NCI-H82 treated with DMSO at 0.1 percent for 48 hours (cell line): ENCODE results near the gene LGALS9.
"Not testable (repeated sequence)": the region's sequence is repeated elsewhere in the genome, so short reads cannot be mapped to it uniquely, and the experiment has no call there.

Source experiments
- DNase-seq: peaks from one replicate; lab custom pipeline; 2025; ENCODE audit not compliant: unreplicated experiment; lab: John Stamatoyannopoulos, UW

The LGALS9 gene

DNA sequence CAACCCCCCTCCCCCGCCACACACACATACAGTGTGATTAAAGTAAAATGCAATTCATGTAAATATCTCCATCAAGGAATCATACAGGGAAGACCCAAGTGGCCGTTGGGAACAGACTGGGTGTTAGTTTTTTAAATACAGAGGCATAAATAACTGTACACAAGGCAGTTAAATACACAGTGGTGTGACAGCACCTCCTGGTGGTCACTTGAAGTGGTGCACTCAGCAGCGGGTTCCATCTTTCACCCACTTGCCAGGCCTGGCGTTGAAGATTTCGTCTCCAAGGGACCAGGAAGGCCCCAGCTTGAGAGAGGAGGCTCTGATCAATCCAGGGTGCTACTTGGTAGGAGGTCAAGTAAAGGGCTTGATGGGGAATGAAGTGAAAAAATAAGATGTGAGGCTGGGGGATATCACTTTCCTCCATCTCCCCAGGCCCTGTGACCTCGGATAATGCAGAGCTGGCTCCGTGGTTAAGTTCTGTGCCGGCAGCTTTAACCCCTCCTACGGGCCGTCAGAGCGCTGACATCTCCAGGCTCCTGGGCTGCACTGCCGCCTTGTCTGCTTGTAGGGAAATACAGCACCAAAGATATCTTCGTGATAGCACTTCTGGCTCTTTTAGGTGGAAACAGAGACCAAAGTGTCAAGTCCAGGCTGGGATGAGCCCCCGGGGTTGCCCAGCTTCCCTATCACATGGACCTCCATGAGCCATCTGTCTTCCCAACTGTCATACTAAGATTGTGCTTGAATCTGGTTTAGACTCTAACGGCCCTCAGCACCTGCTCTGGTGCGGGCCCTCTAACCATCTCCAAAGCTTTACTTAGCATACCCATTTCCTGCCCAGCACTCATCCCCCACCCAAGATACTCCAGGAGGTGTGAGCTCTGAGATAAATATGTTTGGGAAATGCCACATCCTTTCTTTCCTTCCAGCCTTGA lies 20.7 kb downstream of the LGALS9 start:
- no peak for DNase-seq

DNA sequence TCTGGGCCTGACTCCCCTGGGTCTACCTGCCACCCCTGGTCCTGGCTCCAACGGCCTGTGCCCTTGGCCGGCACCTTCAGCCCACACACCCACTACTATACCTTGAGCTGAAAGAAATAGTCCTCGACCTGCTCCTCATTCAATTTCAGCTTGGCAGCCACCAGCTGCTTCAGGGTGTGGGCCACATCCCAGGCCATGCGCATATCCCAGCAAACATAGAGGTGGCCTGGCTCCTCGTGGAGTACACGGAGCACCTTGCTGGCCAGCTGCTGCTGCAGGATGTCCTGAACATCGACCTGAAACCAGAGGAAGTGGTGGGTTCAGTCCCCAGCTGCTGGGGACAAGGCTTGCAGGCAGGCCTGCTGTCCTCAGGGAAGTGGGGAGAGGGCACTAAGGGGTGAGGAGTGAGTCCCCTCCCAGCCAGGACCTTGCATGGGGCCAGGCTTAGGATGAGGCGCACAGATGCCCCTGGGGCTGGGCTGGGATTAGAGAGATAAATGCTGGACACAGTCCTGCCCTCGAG lies 22.5 kb downstream of the LGALS9 start:
- not testable (repeated sequence) for DNase-seq

DNA sequence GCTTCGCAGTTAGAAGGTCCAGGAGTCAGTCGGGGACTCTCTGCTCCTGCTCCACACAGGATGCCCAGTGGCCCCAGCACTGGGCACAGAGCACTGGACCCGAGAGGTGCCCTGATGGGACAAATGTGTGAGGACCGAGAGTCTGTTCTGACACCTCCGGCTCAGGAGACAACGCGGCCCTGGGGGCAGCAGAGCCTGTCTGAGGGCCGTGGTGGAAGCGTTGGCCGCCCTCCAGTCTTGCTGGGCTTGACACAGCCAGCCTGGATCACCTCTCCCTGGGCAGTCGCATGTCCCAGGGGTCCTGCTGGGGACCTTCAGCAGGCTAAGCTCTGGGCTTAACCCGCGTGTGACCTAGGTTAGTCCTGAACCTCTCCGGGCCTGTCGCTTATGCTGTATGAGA lies 23.1 kb downstream of the LGALS9 start:
- no peak for DNase-seq

DNA sequence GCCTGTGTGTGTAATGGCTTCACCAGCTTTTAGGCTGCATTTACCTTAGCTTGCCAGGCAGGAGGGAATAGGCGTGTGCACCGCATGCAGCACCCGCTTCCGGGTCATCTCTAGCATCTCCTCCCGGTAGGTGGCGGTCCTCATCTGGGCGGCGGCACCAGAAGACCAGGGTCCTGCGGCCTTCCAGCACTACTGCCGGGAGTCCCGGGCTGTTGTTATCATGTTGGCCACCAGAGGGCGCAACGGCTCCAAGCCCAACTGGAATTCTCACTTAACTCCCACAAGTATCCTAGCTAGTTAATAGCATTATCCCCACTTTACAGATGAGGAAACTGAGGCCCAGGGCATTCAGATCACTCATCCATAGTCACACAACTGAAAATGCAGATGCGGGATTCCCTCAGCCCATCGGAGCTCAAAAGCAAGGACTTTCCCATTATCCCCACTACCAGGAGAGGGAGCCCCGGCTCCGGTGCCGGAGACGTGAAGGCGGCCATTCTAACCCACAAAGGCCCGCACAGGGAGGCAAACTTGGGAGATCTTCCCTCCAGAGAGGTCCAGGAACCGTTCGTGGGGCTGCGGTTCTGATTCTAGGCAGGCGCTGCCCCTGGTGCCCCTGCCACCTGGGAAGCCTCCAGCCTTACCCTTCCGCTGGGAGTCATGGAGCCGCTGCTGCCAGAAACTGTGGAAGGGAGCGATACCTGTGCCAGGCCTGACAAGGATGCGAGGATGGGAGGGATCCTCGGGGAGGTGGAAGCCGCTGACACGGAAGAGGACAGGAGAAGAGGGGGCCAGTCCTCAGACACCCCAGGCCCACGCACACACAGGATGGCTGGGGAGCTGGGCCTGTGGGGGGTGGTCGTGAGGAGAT lies 23.9 kb downstream of the LGALS9 start:
- peak; percentile 74 for DNase-seq

DNA sequence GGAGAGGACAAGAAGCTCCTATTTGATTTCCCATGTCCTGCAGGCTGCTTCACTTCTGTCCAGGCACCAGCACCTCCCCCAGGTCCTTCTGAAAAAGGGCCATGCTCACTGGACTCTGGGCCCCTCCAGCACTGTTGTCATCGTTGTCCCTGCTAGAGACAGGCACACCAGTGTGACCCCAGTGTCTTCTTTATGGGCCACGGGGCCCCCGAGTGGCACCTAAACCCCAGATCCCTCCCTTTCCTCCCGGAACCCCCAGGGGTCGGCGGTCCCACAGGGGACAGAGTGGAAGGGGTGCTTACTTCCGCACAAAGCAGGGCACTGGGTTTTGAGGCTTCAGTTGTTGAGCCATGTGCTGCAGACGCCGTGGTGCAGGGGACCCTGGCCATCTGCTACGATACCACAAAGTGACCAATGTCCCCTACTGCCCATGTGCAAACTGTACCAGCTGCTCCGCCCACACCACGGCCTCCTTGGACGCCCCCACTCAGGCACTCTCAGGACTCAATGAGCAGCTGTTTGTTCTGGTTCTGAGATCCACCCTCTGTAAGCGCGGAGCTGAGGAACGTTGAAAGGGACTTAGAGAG lies 24.6 kb downstream of the LGALS9 start:
- DNase-seq, result not testable (repeated sequence)

DNA sequence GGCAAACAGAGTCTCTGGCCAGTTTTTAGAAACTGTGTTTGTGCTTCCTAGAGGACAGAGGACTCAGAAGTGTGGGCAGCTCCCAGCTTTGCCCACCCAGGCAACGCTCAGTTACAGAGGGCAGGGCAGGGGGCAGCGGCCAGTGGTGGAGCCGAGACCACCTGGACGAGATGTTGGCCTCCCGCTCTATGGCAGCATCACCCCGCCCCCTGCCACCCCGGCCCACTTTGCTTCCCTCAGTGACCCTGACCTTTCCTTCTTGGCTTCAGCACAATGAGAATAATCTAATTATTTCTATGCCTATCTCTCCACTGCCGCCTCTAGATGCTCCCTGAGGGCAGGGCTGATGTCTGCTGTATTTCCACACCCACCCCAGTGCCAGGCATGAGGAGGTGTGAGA lies 25.6 kb downstream of the LGALS9 start:
- DNase-seq, result not testable (repeated sequence)

DNA sequence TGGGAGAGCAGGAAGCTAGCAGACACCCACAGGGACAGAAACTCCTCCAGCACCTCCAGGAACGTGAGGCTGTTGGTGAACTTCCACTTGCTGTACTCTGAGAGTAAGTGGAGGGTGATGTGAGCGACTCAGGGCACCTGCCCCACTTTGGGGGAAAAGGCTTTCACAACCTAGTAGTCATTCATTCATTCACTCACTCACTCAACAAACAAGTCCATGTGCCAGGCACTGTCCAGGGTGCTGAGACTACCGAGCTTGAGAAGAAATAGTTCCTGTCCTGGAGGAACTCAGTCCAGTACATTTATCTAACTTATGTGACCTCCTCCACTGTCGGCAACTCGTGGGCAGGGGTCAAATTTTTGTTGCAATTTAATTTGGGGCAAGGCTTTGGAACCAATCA lies 26.6 kb downstream of the LGALS9 start:
- no peak for DNase-seq

DNA sequence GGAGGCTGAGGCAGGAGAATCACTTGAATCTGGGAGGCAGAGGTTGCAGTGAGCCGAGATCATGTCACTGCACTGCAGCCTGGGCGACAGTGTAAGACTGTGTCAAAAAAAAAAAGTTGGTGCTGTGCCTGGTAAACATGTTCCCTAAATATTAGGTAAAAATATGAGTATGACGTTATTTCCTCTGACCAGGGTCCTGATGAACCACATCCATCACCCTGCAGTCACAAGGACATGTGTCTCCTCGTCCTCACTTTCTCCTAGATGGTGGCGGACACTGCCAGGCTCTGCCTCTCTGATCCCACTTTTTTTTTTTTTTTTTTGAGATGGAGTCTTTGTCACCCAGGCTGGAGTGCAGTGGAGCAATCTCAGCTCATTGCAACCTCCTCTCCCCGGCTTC lies 28.7 kb downstream of the LGALS9 start:
- DNase-seq, result no peak

DNA sequence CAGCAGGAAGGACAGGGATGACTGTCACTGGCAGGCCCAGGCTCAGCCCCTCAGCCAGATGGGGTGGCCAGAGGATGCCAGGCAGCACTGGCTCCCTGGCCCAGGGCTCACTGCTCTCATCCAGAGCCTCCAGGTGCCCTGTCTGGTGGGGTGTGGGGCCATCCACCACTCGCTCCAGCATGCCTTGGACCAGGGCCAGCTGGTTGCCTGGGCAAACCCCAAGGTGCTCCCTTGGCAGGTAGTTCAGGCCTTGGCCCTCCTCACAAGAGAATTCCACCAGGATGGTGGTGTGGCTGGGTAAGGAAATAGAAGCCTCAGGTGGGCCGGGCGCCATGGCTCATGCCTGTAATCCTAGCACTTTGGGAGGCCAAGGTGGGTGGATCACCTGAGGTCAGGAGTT lies 29.4 kb downstream of the LGALS9 start:
- no peak for DNase-seq

DNA sequence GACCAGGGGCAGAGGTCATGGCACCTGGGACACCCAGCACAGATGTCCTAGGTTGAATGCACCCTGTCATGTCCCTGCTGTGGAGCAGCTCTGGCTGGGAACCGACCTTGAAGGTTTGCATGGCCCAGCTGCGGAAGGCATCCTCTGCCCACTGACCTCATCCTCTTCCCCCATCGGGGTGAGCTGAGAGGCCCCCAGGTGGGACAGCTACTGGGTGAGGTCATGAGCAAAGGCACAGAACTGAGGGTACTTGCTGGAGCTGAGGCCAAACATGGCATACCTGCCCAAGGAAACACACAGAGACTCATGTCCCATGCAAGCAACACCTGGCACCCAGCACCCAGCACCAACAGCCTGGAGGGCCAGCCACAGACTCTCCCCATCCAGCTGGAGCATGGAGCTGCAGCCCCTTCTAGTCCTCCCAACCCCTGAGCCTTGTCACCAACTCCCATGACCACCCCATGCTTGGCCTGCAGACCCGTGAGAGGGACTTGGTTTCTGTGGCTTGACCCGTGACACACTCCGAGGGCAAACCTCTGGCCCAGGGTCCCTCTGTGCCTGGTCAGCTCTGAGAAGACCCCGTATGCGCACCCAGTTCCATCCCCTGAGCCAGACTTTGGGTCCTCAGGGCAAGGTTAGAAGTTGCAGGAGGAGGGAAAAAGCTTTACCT lies 33.1 kb downstream of the LGALS9 start:
- no peak for DNase-seq

DNA sequence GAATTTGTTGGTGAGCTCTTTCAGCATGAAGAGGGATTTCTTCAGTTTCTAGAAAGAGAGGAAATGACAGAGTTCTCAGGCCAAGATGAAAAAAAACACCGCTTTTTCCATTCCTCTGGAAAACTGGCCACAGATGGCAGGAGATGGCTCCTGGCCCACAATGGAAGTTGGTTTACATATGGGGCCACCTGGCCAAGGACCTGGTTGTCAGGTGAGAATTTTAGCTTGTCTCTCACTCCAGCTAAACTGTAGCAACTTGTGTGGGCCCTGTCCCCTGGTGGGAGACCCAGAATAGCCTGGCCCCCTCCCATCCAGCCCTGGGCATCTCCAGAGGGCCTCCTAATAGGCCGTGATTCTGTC lies 33.6 kb downstream of the LGALS9 start:
- DNase-seq, result no peak

DNA sequence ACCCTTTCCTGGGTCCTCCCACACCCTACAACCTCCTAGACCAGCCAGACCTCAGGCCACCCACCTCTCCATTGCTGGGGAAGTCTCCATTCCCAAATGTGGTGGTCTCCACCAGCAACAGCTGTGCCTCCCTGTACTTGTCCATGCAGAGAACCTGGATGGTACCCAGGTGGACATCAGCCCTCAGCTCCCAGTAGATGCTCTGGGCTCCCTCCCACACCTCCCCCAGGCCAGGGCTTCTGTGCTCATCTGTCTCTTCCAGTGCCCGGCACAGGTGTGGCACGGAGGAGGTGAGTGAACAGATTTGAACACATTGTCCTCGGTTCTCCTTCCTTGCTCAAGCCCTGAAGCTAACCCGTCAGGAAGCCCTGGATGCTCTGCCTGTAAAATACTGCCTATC lies 34.6 kb downstream of the LGALS9 start:
- no peak for DNase-seq

DNA sequence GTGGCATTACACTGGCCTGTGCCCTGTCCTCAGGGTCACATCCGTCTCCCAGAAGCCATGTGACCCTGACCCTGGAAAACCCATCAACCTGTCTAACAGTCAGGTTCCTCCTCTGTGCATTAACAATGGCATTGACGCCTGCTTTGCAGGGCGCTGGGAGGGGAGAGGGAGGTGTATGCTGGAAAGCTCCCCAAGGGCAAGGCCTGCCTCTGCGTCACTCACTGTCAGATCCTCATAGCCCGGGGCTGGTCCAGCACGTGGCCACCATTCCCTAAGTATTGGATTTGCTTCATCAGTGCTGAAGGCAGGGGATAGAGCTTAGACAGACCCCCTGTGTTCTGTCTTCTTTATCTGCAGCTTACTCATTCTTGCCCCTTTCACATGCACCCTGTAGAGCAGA lies 35.3 kb downstream of the LGALS9 start:
- not testable (repeated sequence) for DNase-seq

DNA sequence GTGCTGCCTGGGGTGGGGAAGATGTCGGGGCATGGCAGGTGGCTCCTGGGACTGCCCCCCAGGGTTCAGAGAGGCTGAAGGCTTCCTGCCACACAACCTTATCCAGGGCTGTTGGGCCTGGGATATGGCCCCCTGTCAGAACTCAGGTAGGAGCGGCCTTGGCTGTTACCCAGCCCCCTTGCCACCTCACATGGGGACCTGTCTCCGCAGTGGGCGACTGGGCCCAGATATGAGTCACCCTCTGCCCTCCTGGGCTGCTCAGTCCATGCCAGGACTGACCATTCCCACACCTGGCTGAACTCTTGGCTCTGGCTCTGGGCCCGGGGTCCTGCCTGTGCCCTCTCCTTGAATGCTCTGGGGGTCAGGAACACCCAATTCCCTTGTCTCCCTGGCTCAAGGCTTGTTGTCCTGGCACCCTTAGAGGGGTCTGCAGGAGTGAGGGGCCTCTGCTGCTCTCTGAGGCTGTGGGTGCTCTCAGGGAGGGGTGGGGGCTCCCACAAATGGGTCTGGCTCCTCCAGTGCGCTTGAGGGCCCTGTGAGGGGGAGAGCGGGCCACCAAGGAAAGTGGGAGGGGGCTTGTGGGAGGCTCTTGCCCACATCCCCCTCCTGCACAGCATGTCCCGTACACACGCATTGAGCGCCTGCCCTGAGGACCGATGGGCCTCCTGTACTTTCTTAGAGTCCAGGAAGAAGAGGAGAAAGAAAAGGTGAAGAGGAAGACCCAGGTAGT lies 36.0 kb downstream of the LGALS9 start:
- DNase-seq, result no peak

DNA sequence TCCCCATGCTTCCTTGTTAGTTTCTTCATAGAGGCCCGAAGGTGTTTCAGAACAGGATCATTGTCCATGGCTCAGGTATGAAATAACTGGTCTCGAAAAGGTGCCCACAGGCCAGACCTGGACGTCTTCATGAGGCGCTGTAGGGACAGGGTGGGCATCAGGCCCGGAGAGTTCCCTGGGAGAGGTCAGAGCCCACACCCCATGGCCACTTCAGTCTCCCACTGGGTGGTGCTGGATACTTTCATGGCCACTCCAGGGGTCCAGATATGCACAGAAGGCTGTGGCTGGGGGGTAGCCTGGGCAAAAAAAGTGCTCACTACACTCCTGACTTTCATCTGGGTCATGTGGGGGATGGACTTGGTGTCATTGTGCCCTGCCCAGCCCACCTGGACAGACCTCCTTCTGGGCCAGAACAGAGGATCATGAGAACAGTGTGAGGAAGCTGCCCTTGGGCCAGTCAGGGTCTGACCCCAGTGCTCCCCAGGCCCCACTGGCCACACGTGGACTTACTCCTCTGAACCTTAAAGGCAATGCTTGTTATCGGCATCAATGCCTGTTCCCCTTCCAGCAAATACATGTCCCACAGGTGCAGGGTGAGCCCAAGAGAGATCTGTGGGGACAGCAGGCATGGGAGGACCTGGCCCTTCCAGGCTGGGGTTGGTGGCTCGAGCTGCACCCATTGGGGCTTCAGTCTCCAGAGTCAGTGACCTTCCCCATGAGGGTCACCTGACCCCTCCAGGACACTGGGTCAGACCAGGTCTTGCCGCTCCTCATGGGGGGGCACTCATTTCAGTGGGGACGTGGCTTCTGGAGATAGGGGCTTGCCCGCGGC lies 36.9 kb downstream of the LGALS9 start:
- DNase-seq, result no peak

DNA sequence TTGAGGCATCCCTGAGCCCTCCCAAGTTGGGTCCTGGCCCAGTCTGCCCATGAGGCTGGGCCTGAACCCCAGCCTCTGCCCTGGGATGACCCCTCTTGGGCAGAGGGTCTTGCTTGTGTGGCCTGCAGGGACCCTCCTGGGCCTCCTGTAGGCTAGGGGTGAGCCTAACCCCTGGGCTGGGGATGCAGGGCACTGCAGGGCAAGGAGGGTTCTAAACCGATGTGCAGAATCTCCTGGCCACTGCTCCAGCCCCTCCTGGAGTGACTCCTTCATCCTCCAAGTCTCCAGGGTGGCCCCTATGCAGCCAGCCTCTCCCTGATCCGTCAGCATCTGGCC lies 37.5 kb downstream of the LGALS9 start:
- no peak for DNase-seq

DNA sequence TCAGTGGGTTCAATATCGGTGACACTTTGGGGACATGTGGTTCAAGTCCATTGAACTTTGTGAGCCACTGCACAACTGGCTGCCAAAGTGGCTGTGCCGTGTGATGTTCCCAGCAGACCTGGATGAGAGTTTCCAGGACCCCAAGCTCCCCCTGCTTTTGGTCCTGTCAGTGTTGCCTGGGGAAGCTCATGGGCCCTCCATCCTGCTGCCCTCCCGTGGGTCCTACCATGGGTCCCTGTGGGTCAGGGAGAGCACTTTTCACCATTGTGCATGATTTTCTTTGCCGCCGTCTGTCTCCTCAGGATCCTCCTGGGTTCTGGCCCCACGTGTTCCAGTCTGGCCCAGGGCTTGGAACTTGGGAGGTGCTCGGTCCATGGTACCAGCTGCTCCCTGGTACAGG lies 38.1 kb downstream of the LGALS9 start:
- DNase-seq, result no peak

DNA sequence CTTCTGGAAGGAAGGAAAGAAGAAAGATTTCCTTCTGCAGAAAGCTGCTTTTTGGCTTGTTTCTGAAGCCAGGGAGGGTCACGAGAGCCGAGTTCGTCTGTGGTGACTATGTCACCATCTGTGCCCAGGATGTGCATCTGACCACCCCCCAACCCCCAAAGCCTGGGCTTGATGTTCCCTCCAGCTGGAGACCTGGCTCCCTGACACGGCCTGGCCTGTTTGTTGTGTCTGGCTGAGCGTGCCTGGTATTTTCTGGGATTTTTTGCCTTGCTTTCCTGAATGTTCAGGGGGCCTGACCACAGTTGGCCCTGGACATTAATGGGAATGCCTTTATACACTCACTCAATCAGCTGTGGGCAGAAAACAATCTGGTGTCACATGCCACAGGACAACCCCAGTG lies 38.9 kb downstream of the LGALS9 start:
- DNase-seq, result no peak

DNA sequence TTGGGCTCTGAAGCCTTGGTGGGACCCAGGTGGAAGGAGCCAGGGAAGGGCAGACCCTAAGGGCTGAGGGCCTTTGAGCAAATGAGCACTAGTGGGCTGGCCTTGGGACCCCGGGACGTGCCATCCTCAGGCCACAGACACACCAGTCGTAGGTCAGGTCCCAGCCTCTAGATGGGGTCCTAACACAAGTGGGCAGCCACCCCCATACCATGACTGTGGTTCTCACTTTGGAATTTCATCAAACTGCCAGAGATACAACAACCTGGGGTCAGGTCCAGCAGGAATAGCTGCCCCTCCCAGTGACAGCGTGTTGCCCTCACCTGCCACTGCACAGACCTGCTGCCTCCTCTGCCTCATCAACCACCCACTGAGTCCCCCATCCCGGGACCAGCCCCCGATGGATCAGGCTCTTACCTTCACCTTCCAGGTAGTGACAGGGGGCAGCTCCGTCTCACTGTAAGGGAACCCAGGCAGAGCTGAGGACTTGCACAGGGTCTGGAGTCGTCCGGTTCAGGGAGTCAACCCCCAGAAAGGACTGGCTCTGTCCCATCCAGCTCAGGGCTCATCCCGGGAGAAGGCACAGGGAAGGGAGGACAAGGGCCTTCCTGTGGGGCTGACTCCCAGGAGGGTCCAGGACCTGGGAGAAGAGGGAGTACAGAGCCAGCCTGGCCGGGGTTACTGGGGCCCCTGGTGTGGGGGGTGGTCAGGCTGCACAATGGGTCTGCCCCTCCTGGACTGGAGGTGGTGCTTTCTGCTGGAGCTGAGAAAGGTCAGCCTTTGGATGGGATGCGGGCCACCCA lies 40.0 kb downstream of the LGALS9 start:
- no peak for DNase-seq
